T-cell (primary cell): ENCODE results near the gene DCST1. TPM values are rescaled to one million over a fixed set of nuclear protein-coding genes. Genes with fewer than 3 reads are reported as not detected.

Experiments
- ATAC-seq, 4 experiments: fragments of 200-7000 bp in 3 of 4; fragments of 150-1000 bp in 1 of 4; cut with Tn5 transposase; replicated peaks in 1 of 4; 1 replicate in 3 of 4; 2 replicates in 1 of 4; pipeline ENCODE4 v1.10.0; 2021; ENCODE audit warnings: moderate library complexity in 3 of 4, mild to moderate bottlenecking in 2 of 4, moderate number of reproducible peaks in 1 of 4
- CTCF ChIA-PET, 2 donors: fragments of 300-600 bp; sonication (Branson Sonifier 250); formaldehyde crosslinking; loops; one replicate each; lab custom pipeline; 2022; ENCODE audit warnings: antibody characterized with exemption in 2 of 2; lab: Charles Lee
- POLR2A ChIA-PET, 2 donors: fragments of 300-600 bp; sonication (Branson Sonifier 250); formaldehyde crosslinking; loops; one replicate each; lab custom pipeline; 2022; ENCODE audit warnings: antibody characterized with exemption in 2 of 2; lab: Charles Lee
- DNase-seq, 35 experiments: peaks; one replicate each; pipeline versions ENCODE4 v3.0.0 to v3.0.0-alpha.2; 2013 to 2023
- H3K27ac ChIP-seq: one replicate; pipeline ENCODE4 v1.5.1; 2013; ENCODE audit warnings: low read length
- H3K27me3 ChIP-seq, 2 experiments: replicated peaks in 1 of 2; 1 replicate in 1 of 2; 2 replicates in 1 of 2; pipeline versions ENCODE4 v1.6.1 to v1.7.0; 2013; ENCODE audit warnings: low read length in 1 of 2, mixed read lengths in 1 of 2; ENCODE audit not compliant: control insufficient read depth in 2 of 2, insufficient read depth in 2 of 2; ENCODE audit errors: extremely low read depth in 1 of 2
- H3K36me3 ChIP-seq, 2 donors: 1 replicate in 1 of 2; 2 replicates in 1 of 2; pipeline versions ENCODE4 v1.6.1 to v1.7.0; 2013; ENCODE audit warnings: low read length in 1 of 2; ENCODE audit not compliant: control insufficient read depth in 2 of 2, insufficient read depth in 1 of 2; ENCODE audit errors: extremely low read depth in 1 of 2
- H3K4me1 ChIP-seq, 2 experiments: 1 replicate in 1 of 2; 2 replicates in 1 of 2; pipeline versions ENCODE4 v1.6.1 to v1.7.0; 2013; ENCODE audit warnings: low read length in 2 of 2, mixed read lengths in 1 of 2; ENCODE audit not compliant: insufficient read depth in 2 of 2, control insufficient read depth in 1 of 2; ENCODE audit errors: extremely low read depth in 1 of 2
- H3K4me3 ChIP-seq, 2 donors: 1 replicate in 1 of 2; 2 replicates in 1 of 2; pipeline versions ENCODE4 v1.5.1 to v1.7.0; 2013; ENCODE audit warnings: mild to moderate bottlenecking in 2 of 2, low read length in 1 of 2, moderate library complexity in 1 of 2; ENCODE audit not compliant: control insufficient read depth in 1 of 2; ENCODE audit errors: extremely low read depth in 1 of 2
- H3K9me3 ChIP-seq: 2 replicates; pipeline ENCODE4 v1.7.0; 2013
- H3K27ac Mint-ChIP-seq, 2 donors: one replicate each; pipeline ENCODE4 v1.8.0; 2020 to 2021; ENCODE audit warnings: mild to moderate bottlenecking in 2 of 2, mixed read lengths in 2 of 2
- H3K27me3 Mint-ChIP-seq, 2 donors: one replicate each; pipeline ENCODE4 v1.8.0; 2021 to 2022; ENCODE audit warnings: mixed read lengths in 2 of 2
- H3K36me3 Mint-ChIP-seq: one replicate; pipeline ENCODE4 v1.8.0; 2021; ENCODE audit warnings: mixed read lengths
- H3K4me1 Mint-ChIP-seq, 3 donors: one replicate each; pipeline ENCODE4 v1.8.0; 2020 to 2022; ENCODE audit warnings: mixed read lengths in 3 of 3, mild to moderate bottlenecking in 1 of 3
- H3K4me3 Mint-ChIP-seq, 3 donors: one replicate each; pipeline ENCODE4 v1.8.0; 2020 to 2022; ENCODE audit warnings: mild to moderate bottlenecking in 3 of 3, mixed read lengths in 3 of 3, moderate library complexity in 3 of 3
- H3K9me3 Mint-ChIP-seq, 3 donors: one replicate each; pipeline ENCODE4 v1.8.0; 2020 to 2022; ENCODE audit warnings: mixed read lengths in 3 of 3
- WGBS: methylation state at CpG from one replicate; pipeline ENCODE4 v1.1.5; 2013; ENCODE audit warnings: missing lambda C conversion rate; ENCODE audit not compliant: insufficient coverage; 5-methylcytosine and 5-hydroxymethylcytosine counted together
- total RNA-seq, 35 experiments: library from RNA in 6 of 35; stranded (reverse) in 6 of 35; fragments of 120-200 nt in 1 of 35; gene quantifications; one replicate each; pipeline versions ENCODE4 v1.2.1 to v1.2.4 and lab custom pipeline; 2013 to 2026

The DCST1 gene
- total RNA-seq, 5 donors from 2014 or later (not counting 1 experiment from before 2014, with no cell fraction given) = 0.30 to 0.58 (median 0.54) TPM; not detected in 2

- CTCF ChIA-PET = interaction anchor here (0.5 to 3.0 kb wide), 4 partner anchors 15 to 261 kb away, joined by 4 to 15 read pairs (median 6); partner anchors contain the start of gene FLAD1 (in 1 of the 2)
- 96% methylated on average over 18 of the region's 31 CpGs for WGBS
- peaks cover 72 to 87% (median 79%) of the 10 kb centered on the region in 3 donors for H3K4me1 Mint-ChIP-seq
Observed at GRCh38 chr1:155014709-155015508, 18.7 kb upstream of the DCST1 start.

GRCh38 chr1:155015527-155016230 is 17.9 kb upstream of the DCST1 start:
- WGBS = 75% methylated on average over 15 of the region's 16 CpGs

More at GRCh38 chr1:155014709-155015508, 18.7 kb upstream of the DCST1 start:
- Histone ChIP-seq H3K4me1 (peaks cover 51 to 83% of the 10 kb centered on the region in 2 experiments), H3K27me3 (no peaks in the 10 kb centered on the region), H3K4me3 (no peak overlapping the region), H3K9me3 (no peaks in the 10 kb centered on the region), H3K36me3 (peaks cover 4 to 25% of the 10 kb centered on the region in 2 donors), H3K27ac (peak overlapping the region; percentile 67)
- ATAC-seq = no peak
- Mint-ChIP-seq H3K36me3 (peaks cover 3% of the 10 kb centered on the region), H3K9me3 (no peaks in the 10 kb centered on the region), H3K27ac (peak overlapping the region; percentile 95 to 96), H3K27me3 (no peaks in the 10 kb centered on the region), H3K4me3 (peak overlapping the region in 1 of 3 donors; percentile 89)
- DNase-seq = no peak
- POLR2A ChIA-PET = interaction anchor here in 1 of 2 donors (1.1 kb wide), 1 partner anchor 59 kb away, joined by 5 read pairs; the partner anchor contains the start of gene PBXIP1

GRCh38 chr1:155016231-155016831 is 17.3 kb upstream of the DCST1 start:
- Mint-ChIP-seq H3K4me1 (peaks cover 68 to 76% (median 68%) of the 10 kb centered on the region in 3 donors), H3K9me3 (no peaks in the 10 kb centered on the region), H3K27ac (peak overlapping the region; percentile 95 to 96), H3K4me3 (peak overlapping the region; percentile 50 to 89 (median 55)), H3K36me3 (peaks cover 3% of the 10 kb centered on the region), H3K27me3 (no peaks in the 10 kb centered on the region)
- peaks cover 47 to 69% of the 10 kb centered on the region in 2 experiments for H3K4me1 ChIP-seq
- DNase-seq = peak in 3 of 35 experiments; percentile 18 to 55 (median 29)
- peak overlapping the region; percentile 67 for H3K27ac ChIP-seq
- WGBS = 8% methylated on average over 15 of the region's 26 CpGs
- peak in 3 of 4 experiments; percentile 6 to 20 (median 19) for ATAC-seq
- ChIA-PET POLR2A (interaction anchor here (0.6 to 1.1 kb wide), 3 partner anchors 35 to 61 kb away, joined by 3 to 5 read pairs (median 3); partner anchors contain the start of gene PBXIP1 (in 1 of the 2)), CTCF (interaction anchor here (0.6 to 3.5 kb wide), 15 partner anchors 8 to 457 kb away, joined by 3 to 23 read pairs (median 4); partner anchors contain the start of genes CKS1B (in 1 of the 2), FLAD1 (in 1 of the 2), PBXIP1 (in 1 of the 2) and PYGO2 (in 1 of the 2))
- peaks cover 4 to 25% of the 10 kb centered on the region in 2 donors for H3K36me3 ChIP-seq
- no peaks in the 10 kb centered on the region for H3K27me3 ChIP-seq
- peak overlapping the region in 1 of 2 donors; percentile 38 for H3K4me3 ChIP-seq
- no peaks in the 10 kb centered on the region for H3K9me3 ChIP-seq

More at GRCh38 chr1:155015527-155016230, 17.9 kb upstream of the DCST1 start:
- CTCF ChIA-PET = interaction anchor here (0.6 to 3.5 kb wide), 12 partner anchors 9 to 456 kb away, joined by 3 to 23 read pairs (median 4); partner anchors contain the start of genes CKS1B (in 1 of the 2), FLAD1 (in 1 of the 2) and PBXIP1 (in 1 of the 2)
- peak overlapping the region; percentile 50 to 89 (median 55) for H3K4me3 Mint-ChIP-seq
- no peak overlapping the region for H3K4me3 ChIP-seq
- peaks cover 51 to 75% of the 10 kb centered on the region in 2 experiments for H3K4me1 ChIP-seq
- no peaks in the 10 kb centered on the region for H3K9me3 ChIP-seq
- peaks cover 3% of the 10 kb centered on the region for H3K36me3 Mint-ChIP-seq
- POLR2A ChIA-PET = interaction anchor here (0.6 to 1.1 kb wide), 3 partner anchors 34 to 60 kb away, joined by 3 to 5 read pairs (median 3); partner anchors contain the start of gene PBXIP1 (in 1 of the 2)
- H3K27me3 ChIP-seq = no peaks in the 10 kb centered on the region
- H3K27ac ChIP-seq = peak overlapping the region; percentile 67
- H3K36me3 ChIP-seq = peaks cover 4 to 25% of the 10 kb centered on the region in 2 donors
- DNase-seq (no peak), ATAC-seq (peak in 1 of 4 experiments; percentile 1)
- H3K27me3 Mint-ChIP-seq = no peaks in the 10 kb centered on the region
- H3K27ac Mint-ChIP-seq = peak overlapping the region; percentile 95 to 96
- no peaks in the 10 kb centered on the region for H3K9me3 Mint-ChIP-seq
- peaks cover 70 to 82% (median 73%) of the 10 kb centered on the region in 3 donors for H3K4me1 Mint-ChIP-seq

GRCh38 chr1:155017041-155017945 is 16.3 kb upstream of the DCST1 start:
- WGBS = 0% methylated on average over 13 of the region's 49 CpGs

DNA sequence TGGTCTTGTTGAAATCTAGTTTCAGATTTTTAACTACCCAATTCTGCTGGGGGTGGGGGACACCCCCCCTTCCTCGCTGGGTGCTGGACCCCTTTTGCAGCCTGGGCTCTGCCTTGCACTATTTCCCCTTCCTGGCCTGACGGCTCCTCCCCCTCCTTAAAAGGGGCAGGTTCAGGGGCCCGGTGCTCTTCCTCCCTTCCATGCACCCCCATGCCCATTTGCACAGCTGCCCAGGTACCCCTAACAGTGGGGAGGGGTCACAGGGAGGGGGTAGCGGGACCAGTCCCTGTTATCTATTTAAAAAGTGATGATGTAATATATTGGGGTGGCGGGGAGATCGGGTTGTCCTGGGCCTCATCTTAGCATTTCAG is 15.7 kb upstream of the DCST1 start:
- H3K4me3 ChIP-seq = peak overlapping the region in 1 of 2 donors; percentile 15
- ChIA-PET CTCF (interaction anchor here (0.6 to 3.5 kb wide), 18 partner anchors 11 to 458 kb away, joined by 3 to 23 read pairs (median 4); partner anchors contain the start of genes PMVK (in 2 of the 2), CKS1B (in 1 of the 2), FLAD1 (in 1 of the 2) and LENEP (in 1 of the 2)), POLR2A (interaction anchor here in 1 of 2 donors (0.6 kb wide), 1 partner anchor 118 kb away, joined by 7 read pairs; no protein-coding TSS in a partner anchor)
- peaks cover 58 to 70% (median 67%) of the 10 kb centered on the region in 3 donors for H3K4me1 Mint-ChIP-seq
- H3K27ac ChIP-seq = peak overlapping the region; percentile 50
- WGBS = no CpG with 5 or more reads among the region's 6 CpGs
- H3K27me3 ChIP-seq = no peaks in the 10 kb centered on the region
- H3K27ac Mint-ChIP-seq = peak overlapping the region; percentile 81 to 82
- ATAC-seq (peak in 2 of 4 experiments; percentile 2 to 3), DNase-seq (no peak)
- peaks cover 4 to 25% of the 10 kb centered on the region in 2 donors for H3K36me3 ChIP-seq
- H3K27me3 Mint-ChIP-seq = no peaks in the 10 kb centered on the region
- H3K9me3 ChIP-seq = no peaks in the 10 kb centered on the region
- no peaks in the 10 kb centered on the region for H3K9me3 Mint-ChIP-seq
- H3K36me3 Mint-ChIP-seq = peaks cover 3% of the 10 kb centered on the region
- peaks cover 39 to 56% of the 10 kb centered on the region in 2 experiments for H3K4me1 ChIP-seq
- peak overlapping the region in 2 of 3 donors; percentile 55 to 89 for H3K4me3 Mint-ChIP-seq

More at GRCh38 chr1:155017041-155017945, 16.3 kb upstream of the DCST1 start:
- DNase-seq (peak; percentile 72 to 95 (median 84)), ATAC-seq (peak; percentile 84 to 93 (median 89))
- no peaks in the 10 kb centered on the region for H3K9me3 Mint-ChIP-seq
- peaks cover 3% of the 10 kb centered on the region for H3K36me3 Mint-ChIP-seq
- peaks cover 42 to 59% of the 10 kb centered on the region in 2 experiments for H3K4me1 ChIP-seq
- CTCF ChIA-PET = interaction anchor here (0.6 to 3.5 kb wide), 26 partner anchors 9 to 459 kb away, joined by 3 to 23 read pairs (median 4); partner anchors contain the start of genes PMVK (in 2 of the 2), PYGO2 (in 2 of the 2), CKS1B (in 1 of the 2) and FLAD1 (in 1 of the 2)
- H3K27me3 ChIP-seq = no peaks in the 10 kb centered on the region
- peaks cover 63 to 72% (median 69%) of the 10 kb centered on the region in 3 donors for H3K4me1 Mint-ChIP-seq
- peak overlapping the region; percentile 67 for H3K27ac ChIP-seq
- H3K4me3 Mint-ChIP-seq = peak overlapping the region; percentile 55 to 89 (median 55)
- H3K27me3 Mint-ChIP-seq = no peaks in the 10 kb centered on the region
- POLR2A ChIA-PET = interaction anchor here in 1 of 2 donors (0.6 kb wide), 2 partner anchors 61 to 117 kb away, joined by 3 to 7 read pairs; partner anchors contain the start of gene PBXIP1
- H3K36me3 ChIP-seq = peaks cover 4 to 25% of the 10 kb centered on the region in 2 donors
- H3K9me3 ChIP-seq = no peaks in the 10 kb centered on the region
- H3K4me3 ChIP-seq = peak overlapping the region; percentile 33 to 38
- peak overlapping the region; percentile 95 to 96 for H3K27ac Mint-ChIP-seq
